ENCODE results near the gene GRIN3B. TPM values are rescaled to one million over a fixed set of nuclear protein-coding genes. Genes with fewer than 3 reads are reported as not detected.

Gene GRIN3B
- total RNA-seq, 1 experiment from 2014 or later = not detected

DNA sequence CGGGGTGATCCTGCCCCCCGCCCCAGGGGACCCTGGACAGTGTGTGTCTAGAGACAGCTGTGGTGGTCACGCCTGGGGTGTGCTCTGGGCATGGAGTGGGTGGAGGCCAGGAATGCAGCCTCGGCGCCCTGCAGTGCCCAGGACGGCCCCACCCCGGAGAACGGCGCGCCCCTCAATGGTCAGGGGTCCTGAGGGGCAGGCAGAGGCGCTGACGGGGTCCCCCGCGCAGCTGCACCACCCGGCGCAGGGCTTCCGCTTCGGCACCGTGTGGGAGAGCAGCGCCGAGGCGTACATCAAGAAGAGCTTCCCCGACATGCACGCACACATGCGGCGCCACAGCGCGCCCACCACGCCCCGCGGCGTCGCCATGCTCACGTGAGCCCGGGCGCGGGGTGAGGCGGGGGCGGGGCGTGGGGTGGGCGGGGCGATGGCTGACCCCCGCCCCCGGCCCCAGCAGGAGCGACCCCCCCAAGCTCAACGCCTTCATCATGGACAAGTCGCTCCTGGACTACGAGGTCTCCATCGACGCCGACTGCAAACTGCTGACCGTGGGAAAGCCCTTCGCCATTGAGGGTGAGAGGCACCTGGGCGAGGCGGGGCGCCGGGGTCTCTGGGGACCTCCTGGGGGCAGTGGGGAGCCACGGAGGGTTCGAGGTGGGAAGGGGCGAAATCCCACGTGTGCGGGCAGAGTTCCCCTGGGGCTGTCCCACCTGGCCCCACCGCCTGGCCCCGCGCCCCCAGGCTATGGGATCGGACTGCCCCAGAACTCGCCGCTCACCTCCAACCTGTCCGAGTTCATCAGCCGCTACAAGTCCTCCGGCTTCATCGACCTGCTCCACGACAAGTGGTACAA is 7.4 kb downstream of the GRIN3B start:
- no peak for DNase-seq (ENCODE audit: low spot score)

DNA sequence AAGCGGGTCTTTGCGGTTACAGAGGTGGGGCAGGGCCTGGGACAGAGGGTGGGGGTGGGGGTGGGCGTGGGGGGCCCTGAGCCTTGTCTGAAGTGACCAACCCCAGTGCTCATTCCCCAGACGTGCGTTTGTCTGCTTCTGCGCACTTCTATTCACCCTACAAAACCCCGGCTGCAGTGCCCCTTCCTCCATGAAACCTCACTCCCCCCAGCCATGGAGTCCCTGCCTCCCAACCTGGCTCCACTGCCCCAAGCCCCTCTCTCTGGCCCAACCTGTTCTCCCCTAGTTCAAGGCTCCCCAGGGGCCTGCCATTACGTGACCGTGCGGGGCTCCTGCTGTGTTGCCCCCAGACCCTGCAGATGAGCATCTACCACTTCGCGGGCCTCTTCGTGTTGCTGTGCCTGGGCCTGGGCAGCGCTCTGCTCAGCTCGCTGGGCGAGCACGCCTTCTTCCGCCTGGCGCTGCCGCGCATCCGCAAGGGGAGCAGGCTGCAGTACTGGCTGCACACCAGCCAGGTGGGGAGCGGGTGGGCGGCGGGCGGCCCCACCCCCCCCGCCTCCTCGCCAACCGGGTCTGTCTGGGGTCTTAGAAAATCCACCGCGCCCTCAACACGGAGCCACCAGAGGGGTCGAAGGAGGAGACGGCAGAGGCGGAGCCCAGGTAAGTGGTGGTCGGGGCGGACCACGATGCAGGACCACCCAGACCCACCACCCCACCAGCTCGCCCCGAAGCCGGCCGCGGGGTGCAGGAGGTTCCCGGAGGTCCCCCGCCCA is 8.2 kb downstream of the GRIN3B start:
- no peak for DNase-seq (ENCODE audit: low spot score)

DNA sequence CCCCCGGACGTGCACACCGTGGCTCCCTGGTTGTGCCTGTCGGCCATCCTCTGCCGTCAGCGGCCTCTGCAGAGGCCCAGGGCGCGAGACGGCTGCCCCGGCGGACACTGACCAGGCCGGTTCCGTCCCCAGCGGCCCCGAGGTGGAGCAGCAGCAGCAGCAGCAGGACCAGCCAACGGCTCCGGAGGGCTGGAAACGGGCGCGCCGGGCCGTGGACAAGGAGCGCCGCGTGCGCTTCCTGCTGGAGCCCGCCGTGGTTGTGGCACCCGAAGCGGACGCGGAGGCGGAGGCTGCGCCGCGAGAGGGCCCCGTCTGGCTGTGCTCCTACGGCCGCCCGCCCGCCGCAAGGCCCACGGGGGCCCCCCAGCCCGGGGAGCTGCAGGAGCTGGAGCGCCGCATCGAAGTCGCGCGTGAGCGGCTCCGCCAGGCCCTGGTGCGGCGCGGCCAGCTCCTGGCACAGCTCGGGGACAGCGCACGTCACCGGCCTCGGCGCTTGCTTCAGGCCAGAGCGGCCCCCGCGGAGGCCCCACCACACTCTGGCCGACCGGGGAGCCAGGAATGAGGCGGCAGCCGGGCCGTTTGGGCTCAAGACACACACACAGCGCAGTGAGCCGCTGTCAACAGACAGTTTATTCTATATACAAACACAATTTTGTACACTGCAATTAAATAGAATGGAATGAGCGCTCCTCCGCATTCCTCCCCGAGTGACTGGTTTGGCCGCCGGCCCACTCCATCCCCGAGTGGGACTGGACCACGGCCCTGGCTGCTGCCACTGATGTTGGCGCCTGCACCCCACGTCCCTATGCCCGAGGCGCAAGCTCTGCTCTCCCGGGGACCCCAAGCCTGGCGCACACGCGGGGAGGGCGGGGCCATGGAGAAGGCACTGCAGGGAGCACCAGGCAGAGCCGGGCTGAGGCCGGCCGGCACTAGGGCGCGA is 9.1 kb downstream of the GRIN3B start:
- no peak for DNase-seq (ENCODE audit: low spot score)

DNA sequence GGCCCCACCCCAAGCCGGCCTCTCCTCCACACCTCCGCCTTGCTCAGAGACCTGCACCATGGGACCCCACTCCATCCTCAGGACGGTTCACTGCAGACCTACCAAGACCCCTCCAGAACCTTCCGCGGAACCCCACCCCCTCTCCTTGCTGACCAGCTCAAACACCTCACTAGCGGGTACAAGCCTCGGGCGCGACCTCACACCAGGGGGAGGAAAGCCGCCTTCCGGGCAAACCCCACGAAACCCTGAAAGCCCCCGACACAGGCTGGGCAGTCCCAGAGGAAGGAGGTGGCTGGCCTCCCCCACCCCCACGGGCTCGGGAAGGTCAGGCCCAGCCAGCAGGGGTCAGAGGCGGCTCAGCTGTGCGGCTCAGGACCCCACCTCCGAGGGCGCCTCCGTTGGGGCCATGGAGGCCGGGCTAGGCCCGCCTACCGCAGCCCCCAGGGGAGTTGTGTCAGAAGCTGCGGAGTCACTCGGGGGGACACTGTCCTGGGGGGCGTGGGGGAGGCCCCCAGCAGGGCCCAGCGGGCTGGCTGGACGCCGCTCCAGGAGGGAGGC is 9.8 kb downstream of the GRIN3B start:
- DNase-seq (ENCODE audit: low spot score) = no peak

DNA sequence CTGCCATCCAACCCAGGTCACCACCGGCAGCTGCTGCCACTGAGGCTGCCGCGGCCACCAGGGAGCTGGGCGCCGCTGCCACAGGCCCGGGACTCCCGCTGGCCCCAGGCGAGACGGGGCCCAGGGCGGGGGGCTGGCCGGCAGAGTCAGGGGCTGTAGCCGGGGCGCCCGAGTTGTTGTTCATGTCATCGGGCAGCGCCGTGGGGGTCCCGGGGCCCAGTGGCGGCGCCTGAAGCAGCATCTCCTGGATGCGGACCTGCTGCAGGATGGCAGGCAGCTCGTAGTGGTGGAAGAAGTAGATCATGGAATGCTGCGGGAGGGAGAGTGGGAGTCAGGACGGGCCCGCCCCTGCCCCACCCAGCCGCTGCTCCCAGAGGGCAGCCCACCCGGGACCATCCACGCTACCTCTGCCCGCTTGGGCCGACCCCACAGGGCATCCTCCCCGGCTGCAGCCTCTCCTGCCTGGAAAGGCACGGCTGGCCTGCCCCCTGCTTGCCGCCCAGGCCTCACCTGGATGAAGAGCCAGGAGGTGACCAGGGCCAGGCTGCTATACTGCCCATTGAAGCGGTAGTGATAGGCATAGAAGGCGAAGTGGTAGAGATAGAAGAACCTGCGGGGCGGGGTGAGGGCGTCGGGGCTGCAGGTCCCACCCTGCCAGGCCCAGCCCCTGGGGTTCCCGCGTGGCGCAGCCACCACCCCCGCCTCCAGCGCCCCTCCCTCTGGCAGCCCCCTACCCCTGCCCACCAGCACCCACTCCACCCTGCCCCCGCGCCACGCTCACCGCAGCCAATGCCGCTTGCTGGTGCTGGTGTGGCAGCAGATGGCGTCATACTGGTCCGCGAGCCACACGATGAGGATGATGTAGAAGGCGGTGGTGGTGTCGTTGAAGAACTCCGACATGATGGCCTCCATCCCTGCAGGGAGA is 10.6 kb downstream of the GRIN3B start:
- DNase-seq (ENCODE audit: low spot score) = no peak

DNA sequence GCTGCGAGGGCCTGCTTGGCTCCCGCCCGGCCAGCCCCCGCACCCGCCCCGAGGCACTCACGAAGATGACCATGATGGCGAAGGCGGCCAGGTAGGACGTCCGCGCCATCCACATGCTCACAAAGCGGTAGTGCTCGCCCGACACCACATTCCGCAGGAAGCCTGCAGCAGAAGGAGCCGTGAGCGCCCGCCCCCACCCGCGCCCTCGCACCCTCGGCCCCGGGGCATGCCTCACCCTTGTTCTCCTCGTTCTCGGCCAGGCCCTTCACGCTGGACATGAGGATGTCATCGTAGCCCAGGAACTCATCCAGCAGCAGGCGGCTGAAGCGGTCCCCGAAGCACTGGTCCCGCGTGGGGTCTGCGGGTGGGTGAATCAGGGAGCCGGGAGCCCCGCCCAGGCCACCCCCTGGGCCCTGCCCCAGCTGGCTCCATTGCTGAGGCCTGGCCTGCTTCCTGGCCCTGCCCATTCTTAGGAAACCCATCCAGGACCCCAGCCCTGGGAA is 11.7 kb downstream of the GRIN3B start:
- no peak for DNase-seq (ENCODE audit: low spot score)

DNA sequence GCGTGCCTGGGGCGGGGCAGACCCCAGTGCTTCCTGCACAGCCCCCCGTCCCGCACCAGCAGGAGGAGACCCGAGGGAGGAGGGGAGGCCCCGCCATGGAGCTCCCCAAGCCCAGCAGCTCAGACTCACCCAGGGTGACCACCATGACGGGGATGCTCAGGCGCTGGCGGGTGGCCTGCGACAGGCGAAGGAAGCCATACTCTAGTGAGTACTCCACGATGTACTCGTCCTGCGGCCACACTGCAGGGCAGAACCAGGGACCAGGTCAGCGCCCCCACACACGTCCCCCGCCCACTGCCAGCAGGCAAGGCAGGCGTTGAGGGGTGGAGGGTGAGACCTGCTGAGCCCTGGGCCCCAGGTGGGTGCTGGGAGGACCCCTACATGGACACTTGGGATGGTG is 12.1 kb downstream of the GRIN3B start:
- no peak for DNase-seq (ENCODE audit: low spot score)

DNA sequence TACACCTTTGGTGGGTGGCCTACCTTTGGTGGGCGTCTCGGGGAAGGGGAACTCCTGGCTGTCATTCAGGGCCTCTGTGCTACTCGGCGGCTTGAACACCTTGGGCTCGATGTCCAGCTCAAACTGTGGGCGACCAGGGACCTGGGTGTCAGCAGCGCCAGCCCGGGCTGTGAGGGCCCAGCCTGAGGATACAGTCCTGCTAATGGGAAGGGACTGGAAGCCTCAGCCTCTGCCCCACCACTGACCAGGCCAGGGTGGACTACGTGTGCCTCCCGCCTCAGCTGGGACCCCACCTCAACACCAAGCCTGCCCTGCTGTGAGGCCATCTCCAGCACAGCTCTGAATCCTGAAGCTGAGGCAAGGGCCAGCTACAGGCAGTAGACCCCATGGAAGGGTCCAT is 13.0 kb downstream of the GRIN3B start:
- no peak for DNase-seq (ENCODE audit: low spot score)

DNA sequence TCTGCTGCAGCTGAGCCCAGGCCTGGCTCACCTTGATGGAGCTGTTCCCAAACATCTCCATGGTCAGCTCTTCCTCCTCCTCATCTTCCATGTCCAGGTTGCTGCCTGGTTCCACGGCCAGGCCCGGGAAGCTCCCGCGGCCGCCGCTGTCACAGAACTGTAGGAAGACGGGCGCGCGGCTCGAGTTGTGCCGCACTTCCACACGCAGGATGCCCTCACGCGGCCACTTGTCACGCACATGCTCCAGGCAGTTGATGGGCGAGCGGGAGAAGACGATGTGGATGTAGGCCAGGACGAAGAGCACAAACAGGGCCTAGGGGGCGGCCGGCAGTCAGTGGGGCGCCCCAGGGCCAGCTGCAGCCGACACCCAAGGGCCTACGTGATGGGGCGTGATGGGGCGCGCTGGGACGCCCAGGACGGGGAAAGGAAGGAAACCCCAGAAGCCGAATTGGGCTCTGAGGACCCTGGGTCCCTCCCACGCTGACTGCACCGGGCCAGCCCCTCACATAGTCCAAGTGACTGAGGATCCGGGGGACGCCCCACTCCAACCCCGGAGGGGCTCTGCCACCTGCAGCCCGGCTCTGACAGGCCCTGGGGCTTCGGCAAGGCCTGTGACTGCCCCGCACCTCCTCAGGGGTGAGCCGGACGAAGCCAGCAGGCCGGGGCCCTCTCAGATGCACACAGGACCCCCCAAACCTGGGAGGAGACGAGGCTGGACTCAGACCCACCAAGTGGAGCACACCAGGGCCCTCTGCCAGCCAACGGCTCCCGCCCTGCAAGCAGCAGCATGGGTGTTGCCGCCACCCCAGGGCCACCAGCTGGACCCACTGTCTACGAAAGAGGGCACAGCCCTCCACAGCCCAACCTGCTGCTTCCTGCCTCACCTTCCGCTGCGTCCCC is 14.2 kb downstream of the GRIN3B start:
- no peak for DNase-seq (ENCODE audit: low spot score)

DNA sequence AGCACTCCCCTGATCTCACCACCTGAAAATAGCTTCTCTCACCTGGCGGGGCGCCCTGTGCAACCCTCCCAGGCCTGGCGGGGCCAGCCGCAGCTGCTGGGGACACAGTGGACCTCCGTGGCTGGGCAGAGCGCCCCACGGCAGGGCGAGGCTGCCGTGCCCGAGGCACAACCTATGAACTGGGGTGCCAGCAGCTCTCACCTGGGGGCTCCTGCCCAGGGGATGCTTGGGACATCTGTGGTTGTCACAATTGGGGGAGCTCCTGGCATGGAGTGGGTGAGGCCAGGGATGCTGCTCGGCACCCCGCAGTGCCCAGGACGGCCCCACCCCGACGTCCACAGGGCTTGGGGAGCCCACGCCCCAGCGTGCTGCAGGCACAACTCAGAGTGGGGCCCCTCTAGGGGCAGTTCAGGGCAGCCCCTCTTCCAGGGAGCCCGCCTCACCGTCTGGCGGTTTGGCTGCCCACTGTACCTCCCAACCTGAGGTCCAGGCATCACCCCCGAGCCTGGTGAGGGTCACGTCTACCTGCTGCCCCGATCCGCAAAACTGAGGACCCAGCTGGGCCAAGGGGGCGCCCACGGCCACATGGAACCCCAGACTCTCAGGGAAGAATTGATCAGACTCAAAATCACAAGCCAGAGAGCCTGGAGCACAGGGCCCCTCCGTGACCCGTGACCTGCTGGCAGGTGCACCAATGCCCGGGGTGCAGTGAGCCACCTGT is 15.0 kb downstream of the GRIN3B start:
- no peak for DNase-seq (ENCODE audit: low spot score)

DNA sequence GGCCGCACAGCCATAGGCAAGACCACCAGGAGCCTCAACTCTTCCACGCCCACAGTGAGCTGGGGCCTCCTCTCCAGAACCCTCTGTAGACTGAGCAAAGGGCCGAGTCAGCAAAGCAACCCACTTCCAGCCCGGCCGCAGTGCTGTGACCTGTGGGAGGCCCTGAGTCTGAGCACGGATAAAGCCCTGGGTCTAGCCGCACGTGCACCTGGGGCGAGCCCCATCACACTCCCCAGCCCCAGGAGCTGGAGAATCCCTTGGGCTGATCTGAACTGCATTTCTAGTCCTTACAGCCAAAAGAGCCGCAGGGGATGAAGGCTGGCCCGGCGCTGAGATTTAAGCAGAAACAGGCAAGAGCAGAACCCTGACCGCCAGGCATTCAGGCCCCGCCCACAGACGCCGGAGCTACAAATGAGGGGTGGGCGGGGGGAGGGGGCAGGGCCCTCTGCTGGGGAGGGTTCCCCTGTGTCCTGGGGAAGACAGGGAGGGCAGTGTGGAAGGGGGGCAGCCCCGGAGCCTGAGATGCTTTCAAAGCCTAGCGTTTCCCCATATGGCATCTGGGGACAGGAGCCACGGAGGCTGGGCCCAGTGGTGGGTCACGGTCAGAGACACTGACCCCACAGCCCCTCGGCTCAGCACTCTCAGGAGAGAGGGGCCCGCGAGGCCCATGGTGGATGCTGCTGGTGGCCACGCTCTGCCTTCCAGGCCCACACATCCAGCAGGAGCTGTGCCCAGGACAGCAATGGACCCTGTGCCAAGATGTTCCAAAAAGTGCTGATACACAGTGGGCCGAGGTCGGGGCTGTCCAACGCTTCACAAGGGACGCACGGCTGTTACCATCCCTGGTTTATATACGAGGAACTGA is 15.8 kb downstream of the GRIN3B start:
- no peak for DNase-seq (ENCODE audit: low spot score)

DNA sequence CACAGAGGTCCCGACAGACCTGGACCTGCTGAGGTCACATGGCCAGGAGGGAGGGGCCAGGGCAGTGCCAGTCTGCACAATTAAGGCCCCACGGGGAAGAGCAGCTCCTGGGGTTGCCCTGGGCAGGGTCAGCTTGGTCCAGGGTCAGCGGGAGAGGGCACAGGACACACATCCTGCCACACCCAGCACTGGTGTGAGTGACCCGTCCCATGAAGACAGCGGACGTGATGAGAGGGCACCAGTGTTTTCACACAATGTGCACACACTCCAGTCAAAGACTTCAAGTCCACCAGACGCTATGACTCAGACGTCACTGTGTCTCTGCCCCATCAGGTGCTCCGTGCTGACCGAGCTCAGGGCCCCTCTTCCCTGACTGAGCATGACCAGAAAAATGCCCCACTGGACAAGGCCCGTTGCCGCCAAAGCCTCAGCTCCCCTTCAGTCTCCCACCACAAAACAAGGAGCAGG is 16.5 kb downstream of the GRIN3B start:
- DNase-seq (ENCODE audit: low spot score) = no peak

DNA sequence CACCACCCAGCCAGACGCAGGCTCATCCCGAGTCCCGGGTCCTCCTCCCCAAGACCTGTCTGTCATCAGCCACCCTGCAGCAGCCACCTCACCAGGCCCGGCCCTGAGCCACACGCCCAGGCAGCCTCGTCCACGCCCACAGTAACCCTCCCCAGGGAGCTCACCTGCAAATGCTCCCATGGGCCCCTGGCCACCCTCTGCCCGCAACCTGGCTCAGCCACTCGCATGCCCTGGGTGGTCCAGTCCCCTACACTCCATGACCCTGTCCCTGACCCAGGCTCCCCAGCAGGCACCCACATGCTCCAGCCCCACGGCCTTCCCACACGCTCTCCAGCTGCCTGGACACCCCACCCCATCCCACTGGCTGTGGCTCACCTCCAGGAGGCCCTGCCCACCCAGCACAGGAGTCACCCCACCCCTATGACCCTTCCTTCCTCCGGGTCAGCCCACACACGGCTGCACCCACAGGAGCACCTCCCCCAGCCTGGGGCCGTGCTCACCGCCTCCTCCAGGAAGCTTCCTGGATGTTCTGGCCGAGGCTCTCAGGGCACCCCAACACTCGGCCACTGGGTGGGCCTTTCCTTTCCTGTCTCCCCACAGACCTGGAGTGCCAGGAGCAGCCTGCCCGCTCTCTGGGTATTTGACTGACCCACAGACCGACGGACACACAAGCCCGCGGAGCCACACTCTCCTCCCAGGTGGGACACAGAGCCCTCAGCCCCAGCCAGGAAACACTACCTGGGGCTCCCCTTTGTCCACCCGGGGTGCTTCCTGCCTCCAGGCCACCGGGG is 17.1 kb downstream of the GRIN3B start:
- DNase-seq (ENCODE audit: low spot score) = no peak

DNA sequence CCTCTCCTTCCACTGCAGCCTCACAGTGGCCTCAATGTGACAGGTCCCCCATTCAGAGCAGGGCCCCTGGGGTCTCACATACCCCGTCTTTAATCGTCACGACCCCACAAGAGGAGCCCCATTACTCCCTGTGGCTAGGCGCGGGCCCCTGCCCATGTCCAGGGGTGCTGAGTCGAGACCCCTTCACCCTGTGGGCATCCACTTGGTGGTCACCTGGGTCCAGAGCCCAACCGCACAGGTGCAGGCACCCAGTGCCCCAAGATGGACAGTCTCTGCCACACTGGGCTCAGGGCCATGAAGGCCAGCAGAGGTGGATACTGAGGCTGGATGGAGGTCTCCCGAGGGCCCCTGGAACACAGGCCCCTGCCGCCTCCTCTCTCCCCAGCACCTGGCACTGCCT is 17.7 kb downstream of the GRIN3B start:
- no peak for DNase-seq (ENCODE audit: low spot score)

DNA sequence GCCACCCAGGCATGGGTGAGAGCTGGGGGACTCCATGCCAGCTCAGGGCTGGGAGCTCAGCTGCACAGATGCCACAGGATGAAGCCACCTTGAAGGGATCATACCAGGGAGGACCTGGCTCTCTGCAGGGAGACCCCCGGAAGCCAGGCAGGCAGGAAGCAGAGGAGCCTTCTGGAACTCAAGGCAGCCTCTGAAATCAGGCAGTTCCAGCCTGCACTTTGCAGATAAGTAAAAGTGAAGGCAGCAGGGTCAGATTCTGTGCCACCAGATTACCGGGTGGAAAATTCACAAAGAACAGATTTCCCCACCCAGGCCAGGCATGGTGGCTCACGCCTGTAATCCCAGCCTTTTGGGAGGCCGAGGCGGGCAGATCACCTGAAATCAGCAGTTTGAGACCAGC is 18.2 kb downstream of the GRIN3B start:
- DNase-seq (ENCODE audit: low spot score) = no peak

DNA sequence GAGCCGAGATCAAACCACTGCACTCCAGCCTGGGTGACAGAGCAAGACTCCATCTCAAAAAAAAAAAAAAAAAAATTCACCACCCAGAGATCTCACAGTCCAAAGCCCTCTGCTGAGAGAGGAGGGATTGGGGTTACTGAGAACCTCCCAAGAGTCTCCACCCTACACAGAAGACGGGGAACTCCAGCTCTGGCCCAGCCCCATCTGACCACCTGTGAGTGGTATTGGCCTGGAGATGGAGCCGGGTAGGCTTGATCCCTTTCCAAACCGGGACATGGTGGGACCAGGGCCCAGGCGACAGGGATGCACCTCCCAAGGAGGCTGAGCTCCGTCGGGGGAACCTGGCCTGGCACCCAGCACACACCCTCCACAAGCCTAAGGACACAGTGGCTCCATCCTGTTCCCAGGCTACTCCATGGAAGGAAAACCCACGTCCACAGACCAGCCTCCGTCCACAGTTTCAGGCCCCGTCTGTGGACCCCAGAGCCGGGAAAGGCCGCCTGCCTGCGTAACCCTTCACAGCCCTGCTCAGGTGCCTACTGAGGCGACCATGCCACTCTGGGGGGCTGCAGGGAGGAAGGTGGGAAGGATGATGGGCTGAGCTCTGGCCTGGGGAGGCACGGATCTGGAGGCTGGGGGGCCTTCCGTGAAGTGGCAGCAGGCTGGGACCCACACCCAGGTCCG is 18.9 kb downstream of the GRIN3B start:
- DNase-seq (ENCODE audit: low spot score) = no peak

Measured in H4 (cell line).